Fibroblast of skin of left quadriceps (primary cell): Measurements from ENCODE around the gene NFIA.

Experiments used
- DNase-seq, 2 experiments: peaks; one replicate each; pipeline ENCODE4 v3.0.0-alpha.2; 2013; ENCODE audit warnings: low read depth in 2 of 2

NFIA gene

DNA sequence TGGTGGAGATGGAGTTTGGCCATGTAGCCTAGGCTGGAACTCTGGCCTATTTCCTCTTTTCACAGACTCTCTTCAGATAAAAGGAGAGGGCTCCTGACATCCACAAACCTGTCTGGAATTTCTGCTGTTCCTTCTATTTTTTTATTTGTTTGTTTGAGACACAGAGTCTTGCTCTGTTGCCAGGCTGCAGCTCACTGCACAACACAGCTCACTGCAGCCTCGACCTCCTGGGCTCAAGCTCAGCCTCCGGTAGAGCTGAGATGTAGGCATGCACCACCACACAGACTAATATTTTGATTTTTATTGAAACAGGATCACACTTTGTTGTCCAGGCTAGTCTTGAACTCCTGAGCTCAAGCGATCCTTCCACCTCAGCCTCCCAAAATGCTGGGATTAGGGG is 411.6 kb downstream of the NFIA start:
- no peak for DNase-seq

DNA sequence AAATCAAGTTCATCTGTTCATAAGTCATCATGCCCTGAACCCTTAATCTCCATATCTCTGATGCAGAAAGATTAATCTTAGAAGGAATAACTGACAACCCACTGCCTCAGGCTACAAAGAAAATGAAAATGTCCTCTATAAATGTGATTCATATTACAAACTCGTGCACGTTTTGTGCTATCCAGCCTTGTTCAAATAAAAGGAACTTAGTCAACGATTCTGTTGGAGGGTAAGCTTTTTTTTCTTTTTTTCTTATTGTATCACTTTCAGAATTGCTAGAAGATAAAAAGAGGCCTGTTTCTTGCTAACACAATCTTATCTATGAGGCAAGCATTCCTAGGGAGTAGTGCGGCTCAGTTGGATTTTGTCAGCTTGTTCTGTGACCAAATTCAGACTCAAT is 414.1 kb downstream of the NFIA start:
- DNase-seq, result peak; percentile 14 to 20

DNA sequence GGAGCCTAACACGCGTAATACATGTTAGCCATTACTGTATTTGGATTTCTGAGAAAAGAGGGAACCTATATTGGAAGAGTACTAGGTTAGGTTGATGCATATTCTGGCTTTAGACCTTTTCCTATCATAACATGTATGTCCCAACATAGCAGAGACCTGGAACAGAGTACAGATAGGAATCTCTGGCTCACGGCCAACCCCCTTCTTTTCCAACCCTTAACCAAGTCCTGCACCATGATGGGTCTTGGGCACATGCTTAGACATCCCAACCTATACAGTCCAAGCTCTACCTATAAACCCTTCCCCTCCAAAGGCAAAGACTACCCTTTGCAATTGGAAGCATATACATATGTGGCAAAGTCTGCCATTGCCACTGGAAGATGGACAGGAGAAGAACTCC is 414.7 kb downstream of the NFIA start:
- DNase-seq, result no peak

DNA sequence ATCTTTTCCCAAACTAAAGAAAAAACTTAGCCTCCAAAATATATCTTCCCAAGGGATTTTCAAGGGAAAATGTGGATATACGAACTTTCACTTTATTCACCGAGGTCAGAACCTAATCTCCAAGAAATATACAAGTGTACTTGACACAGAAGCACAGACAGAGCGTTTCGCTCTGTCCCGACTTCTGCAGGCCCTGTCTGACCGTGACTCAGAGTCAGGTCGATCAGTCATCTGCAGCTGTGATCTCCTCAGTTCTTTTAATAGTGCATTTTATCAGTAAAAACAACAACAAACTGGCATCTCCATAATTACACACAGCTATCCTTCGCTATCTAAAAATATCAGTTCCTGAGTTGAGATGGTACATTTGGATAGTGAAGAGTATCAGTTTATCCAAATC is 416.0 kb downstream of the NFIA start:
- no peak for DNase-seq

DNA sequence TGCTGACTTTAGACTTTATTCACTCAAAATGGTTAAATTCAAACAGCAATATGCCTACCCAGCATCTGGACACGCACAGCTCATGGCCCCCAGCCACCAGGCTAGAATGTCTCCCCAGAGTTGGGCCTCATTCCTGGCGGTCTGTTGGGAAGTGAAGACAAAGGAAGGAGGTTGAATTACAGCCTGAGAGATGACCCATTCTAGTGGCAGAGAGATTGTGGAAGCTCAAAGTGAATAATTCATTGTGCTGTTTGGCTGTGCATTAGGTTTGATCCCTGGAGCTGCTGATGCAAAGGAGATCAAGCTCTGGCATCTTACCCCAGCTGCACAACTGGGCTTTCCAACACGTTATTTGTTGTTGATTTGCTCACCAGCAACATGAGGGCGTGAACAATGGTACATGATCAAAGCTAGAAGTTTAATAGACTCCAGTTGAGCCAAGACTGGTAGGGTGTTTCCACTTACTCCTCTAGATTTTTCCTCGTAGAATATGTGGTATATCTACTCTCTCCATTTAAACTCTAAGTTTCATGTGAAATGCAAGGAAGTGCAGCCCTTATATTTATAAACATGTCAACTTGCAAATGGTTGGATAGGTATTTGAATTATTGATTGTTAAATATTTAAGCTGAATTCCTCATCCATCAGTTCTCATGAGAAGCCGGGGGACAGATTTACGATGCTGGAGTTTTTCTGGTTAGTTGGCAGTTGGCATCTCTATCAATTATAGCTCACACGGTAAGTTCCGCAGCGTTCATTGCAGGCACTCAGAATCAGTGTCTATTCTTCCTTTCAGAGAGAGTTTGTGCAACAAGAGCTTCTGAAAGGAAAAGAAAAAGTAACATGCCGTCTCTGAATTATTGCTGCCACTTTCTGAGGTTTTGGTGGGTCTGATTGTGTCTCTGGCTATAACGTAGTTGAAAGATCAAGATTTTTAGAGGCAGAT is 419.9 kb downstream of the NFIA start:
- DNase-seq, result no peak

DNA sequence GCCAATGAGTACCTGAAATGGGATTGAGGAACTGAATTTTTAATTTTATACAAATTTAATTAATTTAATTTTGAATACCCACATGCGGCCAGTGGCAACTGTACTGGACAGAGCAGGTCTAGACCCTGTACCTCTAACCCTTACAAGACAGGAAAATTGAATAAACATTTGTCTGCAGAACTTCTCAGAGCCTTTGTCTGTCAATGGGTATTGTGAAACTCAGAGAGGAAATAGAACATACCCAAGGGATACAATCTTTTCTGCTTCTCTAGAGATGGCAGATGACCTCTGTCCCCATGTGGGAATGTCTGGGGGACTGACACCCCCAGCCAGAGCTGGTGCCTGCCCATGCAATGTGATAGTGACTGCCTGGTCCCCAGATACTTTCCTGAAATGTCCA is 421.9 kb downstream of the NFIA start:
- DNase-seq, result no peak

DNA sequence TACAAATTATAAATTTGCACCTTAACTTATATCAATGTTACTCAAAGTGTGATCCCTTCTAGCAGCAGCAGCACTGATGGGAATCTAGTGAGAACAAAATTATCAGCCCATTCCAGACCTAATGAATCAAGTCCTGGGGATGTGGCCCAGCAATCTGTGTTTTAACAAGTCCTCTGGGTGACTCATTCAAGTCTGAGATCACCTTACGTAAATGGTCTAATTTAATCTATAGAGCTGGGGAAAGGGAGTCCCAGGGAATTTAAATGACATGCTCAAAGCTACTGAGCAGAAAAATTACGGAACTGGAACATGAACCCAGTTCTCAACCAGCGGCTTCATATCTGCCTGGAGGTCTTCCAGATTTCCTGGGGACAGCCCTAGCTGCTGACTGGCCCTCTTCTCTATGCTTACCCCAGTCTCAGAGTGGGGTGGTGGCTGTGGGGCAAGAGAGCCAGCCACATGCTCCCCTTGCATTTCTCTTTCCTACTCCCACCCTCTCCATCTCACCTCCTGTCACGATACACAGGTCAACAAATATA is 422.6 kb downstream of the NFIA start:
- DNase-seq, result peak in 1 of 2 experiments; percentile 10

DNA sequence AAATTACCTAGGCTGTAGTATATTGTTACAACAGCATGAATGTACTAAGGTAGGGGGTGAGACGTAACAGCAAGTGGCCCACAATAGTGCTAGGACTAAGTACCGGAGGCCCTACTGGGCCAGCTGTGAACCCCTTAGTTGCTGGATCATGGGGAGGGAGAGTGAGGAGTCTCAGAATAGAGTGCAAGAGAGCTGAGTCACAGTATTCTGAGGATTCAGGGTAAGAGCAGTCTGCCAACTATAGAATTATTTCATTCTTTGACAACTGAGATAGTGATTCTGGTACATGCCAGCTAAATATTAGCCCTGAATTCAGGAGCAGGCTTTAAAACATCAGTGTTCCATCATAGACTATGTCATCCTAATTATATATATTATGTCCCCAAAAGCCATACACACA is 423.9 kb downstream of the NFIA start:
- DNase-seq, result no peak

DNA sequence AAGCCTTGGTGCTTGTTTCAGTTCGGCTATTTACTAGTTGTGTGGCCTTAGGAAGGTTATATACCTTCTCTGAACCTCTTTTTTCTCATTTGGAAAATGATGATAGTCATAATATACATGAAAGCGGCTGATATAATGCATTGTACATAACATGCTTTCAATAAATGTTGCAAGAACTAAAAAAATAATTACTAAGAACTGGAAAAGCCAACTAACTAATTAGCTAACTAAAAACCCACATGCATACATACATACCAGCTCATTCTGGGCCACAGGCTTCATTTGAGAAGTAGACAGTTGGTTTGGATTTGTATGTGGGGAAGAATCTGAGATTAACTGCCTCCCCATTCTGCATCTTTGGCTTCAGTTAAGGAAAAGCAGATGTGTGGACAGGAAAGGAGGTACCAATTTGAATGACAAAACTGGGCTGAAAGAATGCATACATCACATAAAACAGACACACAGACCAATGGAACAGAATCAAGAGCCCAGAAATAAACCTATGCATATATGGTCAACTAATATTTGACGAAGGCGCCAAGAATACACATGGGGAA is 424.7 kb downstream of the NFIA start:
- DNase-seq, result peak; percentile 21 to 22
